Endothelial cell (in vitro differentiated cells): ENCODE measurements around the gene PDE4B. TPM values are rescaled to one million over a fixed set of nuclear protein-coding genes. Genes with fewer than 3 reads are reported as not detected.

ENCODE experiments used
- DNase-seq: peaks from one replicate; pipeline ENCODE4 v3.0.0; 2021; ENCODE audit warnings: low spot score
- H3K27ac Mint-ChIP-seq: one replicate; pipeline ENCODE4 v1.8.0; 2021; ENCODE audit warnings: mixed read lengths, inconsistent platforms; ENCODE audit not compliant: unreplicated experiment
- H3K27me3 Mint-ChIP-seq: one replicate; pipeline ENCODE4 v1.8.0; 2021; ENCODE audit warnings: mild to moderate bottlenecking, moderate library complexity, mixed read lengths, inconsistent platforms; ENCODE audit not compliant: unreplicated experiment
- H3K36me3 Mint-ChIP-seq: one replicate; pipeline ENCODE4 v1.8.0; 2021; ENCODE audit warnings: mild to moderate bottlenecking, low read depth, mixed read lengths, inconsistent platforms; ENCODE audit not compliant: unreplicated experiment
- H3K4me1 Mint-ChIP-seq: one replicate; pipeline ENCODE4 v1.8.0; 2021; ENCODE audit warnings: mild to moderate bottlenecking, mixed read lengths, inconsistent platforms; ENCODE audit not compliant: unreplicated experiment
- H3K4me3 Mint-ChIP-seq: one replicate; pipeline ENCODE4 v1.8.0; 2021; ENCODE audit warnings: mild to moderate bottlenecking, mixed read lengths, inconsistent platforms; ENCODE audit not compliant: unreplicated experiment
- H3K9me3 Mint-ChIP-seq: one replicate; pipeline ENCODE4 v1.8.0; 2021; ENCODE audit warnings: mixed read lengths, inconsistent platforms; ENCODE audit not compliant: unreplicated experiment
- CTCF ChIP-seq: fragments of 200-600 bp; sonication (generic); IDR thresholded peaks from one replicate; pipeline ENCODE4 v1.5.0; 2021; ENCODE audit warnings: antibody characterized with exemption; ENCODE audit not compliant: unreplicated experiment
- total RNA-seq: library from RNA; stranded (reverse); fragmentation: NEBNext Ultra II Directional; extraction: Animal tissue kit (Norgen Biotek cat#: 25700); gene quantifications from one replicate; pipeline ENCODE4 v1.2.1, GENCODE V29; 2021; ENCODE audit not compliant: unreplicated experiment

Gene PDE4B
- total RNA-seq, 1 donor from 2014 or later: 45.6 TPM

- Mint-ChIP-seq H3K36me3 (no peaks in the 10 kb centered on the region), H3K4me1 (no peaks in the 10 kb centered on the region), H3K27ac (no peak overlapping the region), H3K27me3 (no peaks in the 10 kb centered on the region), H3K4me3 (no peak overlapping the region), H3K9me3 (no peaks in the 10 kb centered on the region)
- no peak for DNase-seq
- TF ChIP-seq CTCF: no peak
Measured at GRCh38 chr1:66294707-66295370, 502.1 kb downstream of the PDE4B start.

GRCh38 chr1:66295803-66296202 lies 503.1 kb downstream of the PDE4B start:
- no peak overlapping the region for H3K27ac Mint-ChIP-seq
- H3K27me3 Mint-ChIP-seq: no peaks in the 10 kb centered on the region
- H3K4me3 Mint-ChIP-seq: no peak overlapping the region
- no peak for DNase-seq
- H3K4me1 Mint-ChIP-seq: no peaks in the 10 kb centered on the region
- no peaks in the 10 kb centered on the region for H3K9me3 Mint-ChIP-seq
- no peak for TF ChIP-seq CTCF
- no peaks in the 10 kb centered on the region for H3K36me3 Mint-ChIP-seq

GRCh38 chr1:66296370-66296769 lies 503.7 kb downstream of the PDE4B start:
- no peak for DNase-seq
- Mint-ChIP-seq H3K27me3 (no peaks in the 10 kb centered on the region), H3K27ac (no peak overlapping the region), H3K4me1 (no peaks in the 10 kb centered on the region), H3K36me3 (no peaks in the 10 kb centered on the region), H3K4me3 (no peak overlapping the region), H3K9me3 (no peaks in the 10 kb centered on the region)
- no peak for TF ChIP-seq CTCF

GRCh38 chr1:66296951-66297350 lies 504.3 kb downstream of the PDE4B start:
- H3K27me3 Mint-ChIP-seq: no peaks in the 10 kb centered on the region
- no peak overlapping the region for H3K27ac Mint-ChIP-seq
- H3K4me1 Mint-ChIP-seq: no peaks in the 10 kb centered on the region
- DNase-seq: no peak
- no peak for TF ChIP-seq CTCF
- H3K9me3 Mint-ChIP-seq: no peaks in the 10 kb centered on the region
- H3K4me3 Mint-ChIP-seq: no peak overlapping the region
- H3K36me3 Mint-ChIP-seq: no peaks in the 10 kb centered on the region

- Mint-ChIP-seq H3K9me3 (no peaks in the 10 kb centered on the region), H3K27ac (no peak overlapping the region), H3K4me1 (peaks cover 5% of the 10 kb centered on the region), H3K36me3 (no peaks in the 10 kb centered on the region), H3K4me3 (no peak overlapping the region), H3K27me3 (peaks cover 2% of the 10 kb centered on the region)
- DNase-seq: no peak
- no peak for TF ChIP-seq CTCF
Measured at GRCh38 chr1:66298464-66298863, 505.8 kb downstream of the PDE4B start.
